Stimulated activated CD8-positive, alpha-beta memory T cell treated with anti-CD3 and anti-CD28 coated beads, Interleukin-7, amount 100 ng/mL, for 4 hours (primary cell): ENCODE results near the gene RAB11FIP3.
"Not testable (repeated sequence)": the region's sequence is repeated elsewhere in the genome, so short reads cannot be mapped to it uniquely, and the experiment has no call there.

Experiments used
- DNase-seq, 2 donors: peaks; one replicate each; pipeline ENCODE4 v3.0.0-alpha.2; 2020; ENCODE audit warnings: low read depth in 2 of 2

The RAB11FIP3 gene

GRCh38 chr16:391885-392335 is 33.5 kb upstream of the RAB11FIP3 start:
- DNase-seq, result peak; percentile 62 to 79

- no peak for DNase-seq
Observed at GRCh38 chr16:392450-393030, 32.9 kb upstream of the RAB11FIP3 start.

DNA sequence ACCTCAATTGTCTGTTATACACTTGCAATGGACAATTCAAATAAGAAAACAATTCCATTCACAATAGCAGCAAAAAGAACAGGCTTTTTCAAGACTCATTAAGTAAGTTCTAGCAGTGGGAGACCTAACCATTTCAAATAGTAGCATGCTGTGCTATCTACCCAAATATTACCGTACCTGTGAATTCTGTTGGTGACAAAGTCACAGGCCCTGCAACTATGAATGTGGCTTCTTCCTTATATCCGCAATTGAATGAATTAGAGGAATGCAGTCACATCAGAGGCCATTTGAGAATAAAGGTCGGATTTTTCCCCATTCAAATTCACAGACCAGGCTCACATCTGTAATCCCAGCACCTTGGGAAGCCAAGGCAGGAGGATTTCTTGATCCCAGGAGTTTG is 29.2 kb upstream of the RAB11FIP3 start:
- no peak for DNase-seq

- no peak for DNase-seq
Observed at GRCh38 chr16:396605-397004, 28.8 kb upstream of the RAB11FIP3 start.

GRCh38 chr16:397135-397661 is 28.3 kb upstream of the RAB11FIP3 start, which contains the start of gene NME4:
NME4 (plus strand) TSS chr16:397199; CDS start chr16:397223, 24 bp downstream.
- DNase-seq, result no peak

DNA sequence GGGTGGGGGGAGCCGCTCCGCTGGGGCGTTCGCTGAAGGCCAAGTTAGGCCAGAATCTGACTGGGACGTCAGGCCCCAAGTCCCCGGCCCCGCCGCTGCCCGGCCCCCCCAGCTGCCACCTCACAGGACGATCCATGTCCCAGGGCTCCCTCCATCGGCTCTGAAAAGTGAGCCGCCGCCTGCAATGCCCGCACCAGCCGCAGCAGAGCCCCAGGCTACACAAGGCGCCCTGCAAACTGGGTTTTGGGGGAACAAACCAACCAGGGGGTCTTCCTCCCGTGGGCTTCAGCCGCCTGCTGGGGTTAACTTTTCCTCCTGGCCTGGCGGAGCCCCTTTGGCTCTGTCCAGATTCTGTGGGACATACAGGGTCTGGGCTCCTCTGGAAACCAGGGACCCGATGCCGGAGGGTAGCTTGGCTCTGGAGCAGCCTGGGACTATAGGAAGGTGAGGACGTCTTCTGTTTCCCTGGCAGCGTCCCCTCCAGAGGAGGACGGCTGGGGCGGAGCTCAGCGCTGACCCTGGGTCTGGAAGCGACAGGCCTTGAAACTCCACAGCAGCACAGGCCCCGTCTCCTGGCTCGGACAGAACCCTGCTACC is 27.6 kb upstream of the RAB11FIP3 start:
- no peak for DNase-seq

- DNase-seq, result no peak
Observed at GRCh38 chr16:398561-399339, 26.7 kb upstream of the RAB11FIP3 start.

DNA sequence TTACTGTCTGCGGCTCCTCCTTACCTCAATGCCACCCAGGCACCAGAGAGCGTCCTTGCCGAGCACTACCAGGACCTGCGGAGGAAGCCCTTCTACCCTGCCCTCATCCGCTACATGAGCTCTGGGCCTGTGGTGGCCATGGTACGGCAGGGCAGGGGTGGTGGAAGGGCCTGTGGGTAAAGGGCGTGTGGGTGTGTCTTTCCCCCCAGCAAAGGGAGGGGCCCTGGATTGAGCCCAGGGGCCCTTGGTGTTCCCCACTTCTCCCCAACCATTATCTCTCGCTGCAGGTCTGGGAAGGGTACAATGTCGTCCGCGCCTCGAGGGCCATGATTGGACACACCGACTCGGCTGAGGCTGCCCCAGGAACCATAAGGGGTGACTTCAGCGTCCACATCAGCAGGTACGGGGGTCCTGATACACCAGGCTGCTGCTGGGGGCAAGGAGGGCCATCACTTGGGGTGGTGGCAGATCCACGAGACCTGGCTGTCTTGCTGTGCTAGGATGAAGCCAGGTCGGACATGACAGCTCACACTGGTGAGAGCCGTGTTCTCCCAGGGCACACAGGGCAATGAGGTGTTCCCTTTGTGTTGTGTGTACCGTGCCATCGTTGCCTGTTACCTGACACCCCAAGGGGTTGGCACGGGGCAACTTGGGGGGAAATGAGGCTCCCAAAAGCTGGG is 26.0 kb upstream of the RAB11FIP3 start:
- no peak for DNase-seq

DNA sequence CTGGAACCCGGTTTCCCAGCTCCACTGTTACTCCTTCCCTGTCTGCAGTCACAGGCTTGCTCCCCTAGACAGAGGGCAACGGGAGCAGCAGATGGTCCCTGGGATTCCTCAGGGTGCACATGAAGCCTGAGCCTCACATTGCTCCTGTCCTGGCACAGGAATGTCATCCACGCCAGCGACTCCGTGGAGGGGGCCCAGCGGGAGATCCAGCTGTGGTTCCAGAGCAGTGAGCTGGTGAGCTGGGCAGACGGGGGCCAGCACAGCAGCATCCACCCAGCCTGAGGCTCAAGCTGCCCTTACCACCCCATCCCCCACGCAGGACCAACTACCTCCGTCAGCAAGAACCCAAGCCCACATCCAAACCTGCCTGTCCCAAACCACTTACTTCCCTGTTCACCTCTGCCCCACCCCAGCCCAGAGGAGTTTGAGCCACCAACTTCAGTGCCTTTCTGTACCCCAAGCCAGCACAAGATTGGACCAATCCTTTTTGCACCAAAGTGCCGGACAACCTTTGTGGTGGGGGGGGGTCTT is 25.3 kb upstream of the RAB11FIP3 start:
- DNase-seq, result no peak

DNA sequence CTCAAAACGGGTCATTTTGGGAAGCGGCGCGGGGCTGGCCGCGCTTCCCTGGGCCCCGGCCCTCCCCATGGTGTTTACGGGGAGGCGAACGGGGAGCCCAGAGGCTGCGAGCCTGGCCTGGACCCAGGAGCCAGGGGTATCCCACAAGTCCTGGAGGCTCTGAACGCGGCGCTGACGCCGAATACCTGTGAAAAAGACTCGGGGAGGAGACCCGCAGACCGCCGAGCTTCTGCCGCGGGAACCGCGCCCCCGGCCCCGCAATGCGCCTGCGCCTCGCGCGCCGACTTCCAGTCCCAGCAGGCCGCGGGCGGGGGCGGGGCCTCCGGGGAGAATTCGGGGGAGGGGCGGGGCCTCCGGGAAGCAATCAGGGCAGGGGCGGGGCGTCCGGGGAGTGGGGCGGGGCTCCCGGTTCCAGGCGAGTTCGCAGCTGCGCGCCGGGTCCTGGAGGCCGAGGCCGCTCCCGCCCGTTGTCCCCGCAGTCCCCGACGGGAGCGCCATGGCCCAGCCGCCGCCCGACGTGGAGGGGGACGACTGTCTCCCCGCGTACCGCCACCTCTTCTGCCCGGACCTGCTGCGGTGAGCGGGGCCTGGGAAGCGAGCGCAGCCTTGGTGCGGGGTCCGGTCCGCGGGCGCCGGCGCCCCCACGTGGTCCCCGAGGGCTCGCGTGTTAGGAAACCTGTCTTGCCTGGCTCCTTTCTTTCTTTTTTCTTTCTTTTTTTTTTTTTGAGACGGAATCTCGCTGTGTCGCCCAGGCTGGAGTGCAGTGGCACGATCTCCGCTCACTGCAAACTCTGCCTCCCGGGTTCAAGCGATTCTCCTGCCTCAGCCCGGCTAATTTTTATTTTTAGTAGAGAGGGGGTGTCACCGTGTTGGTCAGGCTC is 23.7 kb upstream of the RAB11FIP3 start, which contains the start of gene DECR2:
Gene DECR2, plus strand, starts transcription at position 418 of the 881 bp plus-strand sequence. Its CDS starts 79 bp downstream, at position 497.
- DNase-seq, result peak; percentile 95 to 98

GRCh38 chr16:404971-405486 is 20.4 kb upstream of the RAB11FIP3 start:
- no peak for DNase-seq

DNA sequence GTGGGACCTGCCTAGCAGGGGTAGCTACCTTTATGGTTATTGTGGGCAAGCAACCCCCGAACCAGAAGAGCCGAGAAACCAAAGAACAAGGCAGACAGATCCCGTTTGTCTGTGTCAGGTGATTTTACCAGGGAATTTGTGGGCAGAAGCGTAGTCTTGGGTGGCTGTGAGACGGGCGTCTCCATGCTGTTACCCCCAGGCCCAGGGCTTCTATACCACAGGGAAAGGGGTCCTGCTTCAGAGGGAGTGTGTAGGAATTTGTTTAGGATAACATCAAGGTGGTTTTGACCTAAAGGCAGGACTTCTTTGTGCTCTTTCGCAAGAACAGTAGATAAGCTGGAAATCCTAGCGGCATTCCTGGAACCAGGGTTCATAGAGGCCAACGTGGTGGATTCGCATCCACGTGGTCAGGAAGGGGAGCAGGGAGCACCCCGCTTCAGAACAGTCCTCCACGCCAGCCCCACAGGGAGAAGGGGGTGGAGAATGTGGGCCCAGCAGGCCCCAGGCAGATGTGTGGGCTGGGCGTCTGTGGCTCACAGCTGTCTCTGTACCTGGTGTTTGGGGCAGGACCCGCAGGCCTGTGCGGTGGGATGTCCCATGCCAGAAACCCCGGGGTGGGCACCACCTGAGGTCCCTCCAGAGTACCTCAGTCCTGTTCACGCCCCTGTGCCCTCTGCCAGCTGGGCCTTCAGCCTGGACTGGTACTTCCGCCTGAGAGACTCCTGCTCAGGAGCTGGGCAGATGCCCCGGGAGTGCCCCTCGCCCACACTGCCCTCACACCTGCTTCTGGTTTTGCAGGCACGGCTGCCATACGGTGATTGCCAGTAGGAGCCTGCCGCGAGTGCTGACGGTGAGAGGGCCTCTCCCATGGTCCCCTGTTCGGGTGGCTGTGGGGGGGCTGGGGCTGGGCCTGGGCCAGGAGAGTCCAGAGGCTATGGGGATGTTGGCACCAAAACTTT is 19.6 kb upstream of the RAB11FIP3 start:
- DNase-seq, result no peak

DNA sequence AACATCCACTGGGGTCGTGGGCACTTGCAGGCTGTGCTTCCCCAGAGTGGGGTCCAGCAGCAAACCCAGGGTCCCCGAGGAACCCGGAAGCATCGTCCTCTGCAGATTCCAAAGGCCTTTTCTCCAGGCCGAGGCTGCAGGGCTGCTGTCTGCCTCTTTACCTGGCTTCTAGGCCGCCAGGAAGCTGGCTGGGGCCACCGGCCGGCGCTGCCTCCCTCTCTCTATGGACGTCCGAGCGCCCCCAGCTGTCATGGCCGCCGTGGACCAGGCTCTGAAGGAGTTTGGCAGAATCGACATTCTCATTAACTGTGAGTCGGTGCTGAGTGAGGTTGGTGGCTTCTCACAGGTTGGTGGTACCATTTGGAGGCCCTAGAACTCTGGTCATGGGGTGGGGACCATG is 18.2 kb upstream of the RAB11FIP3 start:
- DNase-seq, result no peak

- DNase-seq, result no peak
Observed at GRCh38 chr16:410516-411178, 14.8 kb upstream of the RAB11FIP3 start.

DNA sequence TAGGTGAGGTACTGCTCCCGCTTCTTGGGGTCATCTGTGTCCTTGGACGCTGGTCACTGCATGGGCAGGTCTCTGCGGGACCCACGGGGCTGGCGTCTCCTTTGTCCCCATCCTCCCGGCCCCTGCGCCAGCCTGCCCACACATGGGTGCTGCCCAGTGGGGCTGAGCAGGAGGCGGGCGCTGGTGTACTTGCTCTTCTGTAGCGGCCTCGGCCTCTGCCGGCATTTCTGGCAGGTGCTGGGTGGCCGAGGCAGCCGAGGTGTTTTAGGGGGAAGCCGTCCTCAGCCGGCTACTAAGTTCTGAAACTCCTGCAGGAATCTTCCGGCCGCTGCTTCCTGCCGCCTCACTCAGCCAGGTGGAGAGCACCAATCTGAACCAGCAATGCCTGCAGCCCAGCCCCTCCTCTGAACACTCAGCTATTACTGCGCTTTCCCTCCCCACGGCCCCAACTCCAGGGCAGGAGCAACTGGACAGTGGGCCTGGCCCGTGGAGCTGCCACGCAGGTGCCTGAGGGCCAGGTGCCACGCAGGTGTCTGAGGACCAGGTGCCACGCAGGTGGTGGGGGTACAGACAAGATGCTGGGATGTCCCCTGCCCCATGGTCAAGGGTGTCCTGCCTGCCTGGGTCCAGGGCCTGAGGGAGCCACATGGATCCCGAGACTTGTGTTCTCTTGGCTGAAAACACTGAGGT is 13.7 kb upstream of the RAB11FIP3 start:
- DNase-seq, result no peak

- DNase-seq, result no peak
Observed at GRCh38 chr16:414395-415169, 10.9 kb upstream of the RAB11FIP3 start.

DNA sequence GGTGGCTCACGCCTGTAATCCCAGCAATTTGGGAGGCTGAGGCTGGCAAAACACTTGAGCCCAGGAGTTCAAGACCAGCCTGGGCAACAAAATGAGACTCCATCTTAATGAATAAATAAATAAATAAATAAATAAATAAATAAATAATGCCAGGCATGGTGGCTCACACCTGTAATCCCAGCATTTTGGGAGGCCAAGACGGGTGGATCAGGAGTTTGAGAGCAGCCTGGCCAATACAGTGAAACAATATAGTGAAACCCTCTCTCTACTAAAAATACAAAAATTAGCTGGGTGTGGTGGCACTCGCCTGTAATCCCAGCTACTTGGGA is 10.3 kb upstream of the RAB11FIP3 start:
- not testable (repeated sequence) for DNase-seq
